GM12878 (cell line): Measurements from ENCODE around the gene PRR5L. TPM values are rescaled to one million over a fixed set of nuclear protein-coding genes. Genes with fewer than 3 reads are reported as not detected.

Experiments
- ATAC-seq: fragments of 200-7000 bp; cut with Tn5 transposase; 3 replicates; pipeline ENCODE4 v1.9.1; 2020; ENCODE audit warnings: mild to moderate bottlenecking, moderate library complexity
- BruUV-seq: library from RNA; stranded (reverse); fragments of 400-500 nt; replicated peaks from 2 replicates; lab custom pipeline; 2021; lab: Mats Ljungman, UMichigan
- CTCF ChIA-PET: fragments of 300-600 bp; sonication (Branson Sonifier 250); formaldehyde crosslinking; extraction: SDS; loops from one replicate; lab custom pipeline; 2021; ENCODE audit warnings: inconsistent platforms; lab: Yijun Ruan, JAX
- POLR2A ChIA-PET: fragments of 350-600 bp; formaldehyde crosslinking; extraction: SDS; loops from one replicate; lab custom pipeline; 2021; ENCODE audit warnings: inconsistent platforms; lab: Charles Lee
- RAD21 ChIA-PET: fragments of 300-600 bp; sonication (Branson Sonifier 250); formaldehyde crosslinking; loops from one replicate; lab custom pipeline; 2023; ENCODE audit warnings: antibody characterized with exemption; ENCODE audit not compliant: unreplicated experiment; lab: Charles Lee
- SMC1A ChIA-PET: fragments of 300-600 bp; sonication (Branson Sonifier 250); formaldehyde crosslinking; loops from one replicate; lab custom pipeline; 2023; ENCODE audit not compliant: unreplicated experiment, uncharacterized antibody; lab: Charles Lee
- DNase-seq: peaks from one replicate; pipeline ENCODE4 v3.0.0-alpha.2; 2011; ENCODE audit warnings: low read depth, low spot score
- FAIRE-seq: peaks from 3 replicates; lab custom pipeline; 2011; peaks lifted over from hg19 to GRCh38; lab: Jason Lieb, UNC
- H2AFZ ChIP-seq: 2 replicates; pipeline ENCODE4 v1.6.0; 2011; ENCODE audit warnings: low read depth, low read length, control low read depth; ENCODE audit not compliant: control insufficient read depth
- H3K27ac ChIP-seq: 2 replicates; pipeline ENCODE4 v1.5.1; 2011; ENCODE audit warnings: control low read depth; ENCODE audit not compliant: control insufficient read depth, insufficient read depth
- H3K27me3 ChIP-seq, 2 experiments: replicated peaks in 1 of 2; 2 replicates each; pipeline versions ENCODE4 v1.6.0 to v1.6.1; 2011; ENCODE audit warnings: low read length in 1 of 2; ENCODE audit not compliant: control insufficient read depth in 2 of 2, insufficient read depth in 2 of 2
- H3K36me3 ChIP-seq, 2 experiments: 2 replicates each; pipeline ENCODE4 v1.5.1; 2011; ENCODE audit warnings: low read length in 1 of 2; ENCODE audit not compliant: control insufficient read depth in 2 of 2, insufficient read depth in 2 of 2
- H3K4me1 ChIP-seq: 2 replicates; pipeline ENCODE4 v1.6.1; 2011; ENCODE audit warnings: mild to moderate bottlenecking, low read length, moderate library complexity, mixed read lengths; ENCODE audit not compliant: control insufficient read depth, insufficient read depth
- H3K4me2 ChIP-seq: 2 replicates; pipeline ENCODE4 v1.6.0; 2011; ENCODE audit warnings: control low read depth; ENCODE audit not compliant: control insufficient read depth, insufficient read depth
- H3K4me3 ChIP-seq: fragments of 200-600 bp; sonication (generic); 2 replicates; pipeline ENCODE4 v1.5.1; 2016
- H3K79me2 ChIP-seq: 2 replicates; pipeline ENCODE4 v1.6.0; 2011; ENCODE audit warnings: low read length; ENCODE audit not compliant: control insufficient read depth, insufficient read depth
- H3K9ac ChIP-seq: 2 replicates; pipeline ENCODE4 v1.8.0; 2011; ENCODE audit warnings: low read length, control low read depth, mixed read lengths; ENCODE audit not compliant: control insufficient read depth, insufficient read depth
- H3K9me3 ChIP-seq: replicated peaks from 3 replicates; pipeline ENCODE4 v1.5.1; 2011; ENCODE audit warnings: mild to moderate bottlenecking, low read length; ENCODE audit not compliant: control insufficient read depth, insufficient read depth
- H4K20me1 ChIP-seq: 2 replicates; pipeline ENCODE4 v1.6.0; 2011; ENCODE audit not compliant: control insufficient read depth, insufficient read depth
- BMI1 ChIP-seq: fragments of 450-650 bp; IDR thresholded peaks from 2 replicates; pipeline ENCODE4 v1.6.1; 2016; ENCODE audit warnings: mild to moderate bottlenecking, moderate library complexity, borderline replicate concordance
- JUND ChIP-seq: IDR thresholded peaks from 2 replicates; pipeline ENCODE4 v1.6.1; 2012; ENCODE audit warnings: low read depth, mild to moderate bottlenecking, low read length, improper control_type of control experiment, moderate library complexity
- MYB ChIP-seq: fragments of 150-350 bp; IDR thresholded peaks from 2 replicates; pipeline ENCODE4 v1.6.1; 2014; ENCODE audit warnings: mild to moderate bottlenecking, low read depth, low read length, borderline replicate concordance
- NFYA ChIP-seq: IDR thresholded peaks from 2 replicates; pipeline ENCODE4 v1.6.1; 2011; ENCODE audit warnings: low read depth, mild to moderate bottlenecking, low read length, improper control_type of control experiment, borderline replicate concordance
- PAX8 ChIP-seq: fragments of 450-650 bp; IDR thresholded peaks from 2 replicates; pipeline ENCODE4 v1.6.1; 2017; ENCODE audit warnings: mild to moderate bottlenecking, moderate library complexity
- RB1 ChIP-seq: fragments of 450-650 bp; formaldehyde crosslinking; IDR thresholded peaks from 2 replicates; pipeline ENCODE4 v1.6.1; 2017; ENCODE audit warnings: mild to moderate bottlenecking, borderline replicate concordance
- RBBP5 ChIP-seq: fragments of 200-600 bp; sonication (generic); conservative IDR thresholded peaks from 2 replicates; pipeline ENCODE4 v1.6.1; 2016
- RCOR1 ChIP-seq: conservative IDR thresholded peaks from 2 replicates; pipeline ENCODE4 v1.6.1; 2012; ENCODE audit warnings: low read depth, low read length, improper control_type of control experiment
- STAT3 ChIP-seq: IDR thresholded peaks from 2 replicates; pipeline ENCODE4 v1.6.1; 2011; ENCODE audit warnings: low read depth, low read length, improper control_type of control experiment
- SUPT20H ChIP-seq: IDR thresholded peaks from 2 replicates; pipeline ENCODE4 v1.6.1; 2011; ENCODE audit warnings: low read depth, mild to moderate bottlenecking, low read length, moderate library complexity, borderline replicate concordance; ENCODE audit not compliant: control insufficient read depth
- YY1 ChIP-seq: IDR thresholded peaks from 2 replicates; pipeline ENCODE4 v1.6.1; 2011; ENCODE audit warnings: low read depth, mild to moderate bottlenecking, low read length
- ZSCAN29 ChIP-seq: fragments of 450-650 bp; IDR thresholded peaks from 2 replicates; pipeline ENCODE4 v1.6.1; 2017; ENCODE audit warnings: mild to moderate bottlenecking, moderate library complexity
- WGBS: methylation state at CpG from one replicate; pipeline ENCODE4 v1.1.6; 2016; ENCODE audit warnings: low lambda C conversion rate; ENCODE audit not compliant: insufficient replicate concordance, insufficient coverage; ENCODE audit errors: missing lambda C conversion rate; 5-methylcytosine and 5-hydroxymethylcytosine counted together
- in situ Hi-C: fragments of 300-500 bp; cut with MboI; formaldehyde crosslinking; loops from 9 replicates; pipeline ENCODE4 v1.14.3; 2018; ENCODE audit warnings: mixed read lengths
- intact Hi-C: fragments of 100-400 bp; cut with micrococcal nuclease; formaldehyde crosslinking; loops from one replicate; pipeline ENCODE4 v1.14.2; 2022; ENCODE audit not compliant: unreplicated experiment
- polyA plus RNA-seq, 11 experiments: library from polyadenylated mRNA; depleted of rRNA in 4 of 11; unstranded in 6 of 11; stranded (reverse) in 5 of 11; fragments of >200 nt; fragmentation: Nextera tagmentation in 4 of 11; fragmentation: Illumina TruSeq in 1 of 11; extraction: Ambion mirVana in 4 of 11; extraction: Trizol in 1 of 11; gene quantifications; 1 replicate in 1 of 11; 2 replicates in 10 of 11; pipeline versions ENCODE4 v1.2.1 to v1.2.3, GENCODE V29; 2011 to 2016; ENCODE audit warnings: inconsistent platforms in 2 of 11, missing spikeins in 2 of 11, low read depth in 1 of 11
- total RNA-seq, 4 experiments: library from RNA; depleted of rRNA in 3 of 4; stranded (reverse); fragments of >200 nt in 3 of 4; fragmentation: Illumina TruSeq in 1 of 4; extraction: Trizol in 1 of 4; gene quantifications; 2 replicates each; pipeline versions ENCODE4 v1.2.1 to v1.2.3, GENCODE V29; 2013 to 2021
- TF ChIP-seq, protein P1 (sequence below): fragments of 450-650 bp; formaldehyde crosslinking; IDR thresholded peaks from 2 replicates; pipeline ENCODE4 v1.4.0; 2022; ENCODE audit warnings: mild to moderate bottlenecking, moderate library complexity
- TF ChIP-seq, protein P2 (sequence below): fragments of 450-650 bp; IDR thresholded peaks from 2 replicates; pipeline ENCODE4 v1.6.1; 2017; ENCODE audit warnings: mild to moderate bottlenecking, moderate library complexity
- TF ChIP-seq, protein P3 (sequence below): fragments of 150-350 bp; IDR thresholded peaks from 2 replicates; pipeline ENCODE4 v1.6.1; 2016; ENCODE audit warnings: low read depth, low read length

PRR5L gene
- total and polyA plus RNA-seq, 10 of the 15 experiments (the other 5 are each of a cell fraction or from before 2014, with no cell fraction given) = 0.11 to 4.2 (median 0.67) TPM; not detected in 1

DNA sequence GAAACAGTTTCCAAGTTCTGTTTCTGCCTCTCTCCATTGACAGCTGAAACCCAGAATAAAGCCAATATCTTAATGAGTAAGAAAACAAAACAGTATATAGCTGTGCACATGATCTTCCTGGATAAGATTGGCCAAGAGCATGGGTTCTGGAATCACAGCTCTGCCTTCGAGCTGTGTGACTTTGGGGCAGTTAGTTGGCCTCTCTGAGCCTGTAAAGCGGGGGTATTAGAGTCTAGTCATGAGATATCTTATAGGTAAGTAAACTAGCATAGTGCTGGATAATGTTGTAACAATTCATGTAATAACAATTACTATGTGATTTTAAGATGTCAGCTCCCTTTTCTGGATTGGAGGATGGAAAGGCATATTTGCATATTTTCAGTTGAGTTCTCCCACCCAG, 140.5 kb downstream of the PRR5L start:
- SMC1A ChIA-PET = no interaction called here
- Histone ChIP-seq H3K4me3 (no peak overlapping the region), H3K27me3 (no peaks in the 10 kb centered on the region; a peak in 1 of 4 replicates), H3K4me2 (no peak overlapping the region), H3K36me3 (no peaks in the 10 kb centered on the region), H3K27ac (no peak overlapping the region), H2AFZ (no peak overlapping the region), H3K9me3 (no peaks in the 10 kb centered on the region; the same call in 1 of the 3 replicates), H3K79me2 (no peaks in the 10 kb centered on the region), H4K20me1 (no peaks in the 10 kb centered on the region), H3K9ac (no peak overlapping the region), H3K4me1 (peaks cover 3% of the 10 kb centered on the region)
- intact Hi-C loops (no loop called here), in situ Hi-C loops (no loop called here)
- WGBS = 46% methylated on average over 2 of the region's 2 CpGs
- FAIRE-seq (no peak), ATAC-seq (no peak), DNase-seq (no peak)
- POLR2A ChIA-PET = no interaction called here
- no TSS peak for BruUV-seq
- RAD21 ChIA-PET = no interaction called here
- CTCF ChIA-PET = no interaction called here
- TF ChIP-seq RBBP5 (no peak), ZSCAN29 (no peak), STAT3 (no peak), JUND (no peak), RB1 (no peak), YY1 (no peak), RCOR1 (no peak), SUPT20H (no peak), MYB (no peak), PAX8 (no peak), BMI1 (no peak), NFYA (no peak)
- TF ChIP-seq, protein P1, sequence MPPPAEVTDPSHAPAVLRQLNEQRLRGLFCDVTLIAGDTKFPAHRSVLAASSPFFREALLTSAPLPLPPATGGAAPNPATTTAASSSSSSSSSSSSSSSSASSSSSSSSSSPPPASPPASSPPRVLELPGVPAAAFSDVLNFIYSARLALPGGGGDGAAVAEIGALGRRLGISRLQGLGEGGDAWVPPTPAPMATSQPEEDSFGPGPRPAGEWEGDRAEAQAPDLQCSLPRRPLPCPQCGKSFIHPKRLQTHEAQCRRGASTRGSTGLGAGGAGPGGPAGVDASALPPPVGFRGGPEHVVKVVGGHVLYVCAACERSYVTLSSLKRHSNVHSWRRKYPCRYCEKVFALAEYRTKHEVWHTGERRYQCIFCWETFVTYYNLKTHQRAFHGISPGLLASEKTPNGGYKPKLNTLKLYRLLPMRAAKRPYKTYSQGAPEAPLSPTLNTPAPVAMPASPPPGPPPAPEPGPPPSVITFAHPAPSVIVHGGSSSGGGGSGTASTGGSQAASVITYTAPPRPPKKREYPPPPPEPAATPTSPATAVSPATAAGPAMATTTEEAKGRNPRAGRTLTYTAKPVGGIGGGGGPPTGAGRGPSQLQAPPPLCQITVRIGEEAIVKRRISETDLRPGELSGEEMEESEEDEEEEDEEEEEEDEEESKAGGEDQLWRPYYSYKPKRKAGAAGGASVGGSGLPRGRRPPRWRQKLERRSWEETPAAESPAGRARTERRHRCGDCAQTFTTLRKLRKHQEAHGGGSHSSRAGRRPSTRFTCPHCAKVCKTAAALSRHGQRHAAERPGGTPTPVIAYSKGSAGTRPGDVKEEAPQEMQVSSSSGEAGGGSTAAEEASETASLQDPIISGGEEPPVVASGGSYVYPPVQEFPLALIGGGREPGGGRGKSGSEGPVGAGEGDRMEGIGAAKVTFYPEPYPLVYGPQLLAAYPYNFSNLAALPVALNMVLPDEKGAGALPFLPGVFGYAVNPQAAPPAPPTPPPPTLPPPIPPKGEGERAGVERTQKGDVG (CRISPR knock-in tag) = no peak
- TF ChIP-seq, protein P2, sequence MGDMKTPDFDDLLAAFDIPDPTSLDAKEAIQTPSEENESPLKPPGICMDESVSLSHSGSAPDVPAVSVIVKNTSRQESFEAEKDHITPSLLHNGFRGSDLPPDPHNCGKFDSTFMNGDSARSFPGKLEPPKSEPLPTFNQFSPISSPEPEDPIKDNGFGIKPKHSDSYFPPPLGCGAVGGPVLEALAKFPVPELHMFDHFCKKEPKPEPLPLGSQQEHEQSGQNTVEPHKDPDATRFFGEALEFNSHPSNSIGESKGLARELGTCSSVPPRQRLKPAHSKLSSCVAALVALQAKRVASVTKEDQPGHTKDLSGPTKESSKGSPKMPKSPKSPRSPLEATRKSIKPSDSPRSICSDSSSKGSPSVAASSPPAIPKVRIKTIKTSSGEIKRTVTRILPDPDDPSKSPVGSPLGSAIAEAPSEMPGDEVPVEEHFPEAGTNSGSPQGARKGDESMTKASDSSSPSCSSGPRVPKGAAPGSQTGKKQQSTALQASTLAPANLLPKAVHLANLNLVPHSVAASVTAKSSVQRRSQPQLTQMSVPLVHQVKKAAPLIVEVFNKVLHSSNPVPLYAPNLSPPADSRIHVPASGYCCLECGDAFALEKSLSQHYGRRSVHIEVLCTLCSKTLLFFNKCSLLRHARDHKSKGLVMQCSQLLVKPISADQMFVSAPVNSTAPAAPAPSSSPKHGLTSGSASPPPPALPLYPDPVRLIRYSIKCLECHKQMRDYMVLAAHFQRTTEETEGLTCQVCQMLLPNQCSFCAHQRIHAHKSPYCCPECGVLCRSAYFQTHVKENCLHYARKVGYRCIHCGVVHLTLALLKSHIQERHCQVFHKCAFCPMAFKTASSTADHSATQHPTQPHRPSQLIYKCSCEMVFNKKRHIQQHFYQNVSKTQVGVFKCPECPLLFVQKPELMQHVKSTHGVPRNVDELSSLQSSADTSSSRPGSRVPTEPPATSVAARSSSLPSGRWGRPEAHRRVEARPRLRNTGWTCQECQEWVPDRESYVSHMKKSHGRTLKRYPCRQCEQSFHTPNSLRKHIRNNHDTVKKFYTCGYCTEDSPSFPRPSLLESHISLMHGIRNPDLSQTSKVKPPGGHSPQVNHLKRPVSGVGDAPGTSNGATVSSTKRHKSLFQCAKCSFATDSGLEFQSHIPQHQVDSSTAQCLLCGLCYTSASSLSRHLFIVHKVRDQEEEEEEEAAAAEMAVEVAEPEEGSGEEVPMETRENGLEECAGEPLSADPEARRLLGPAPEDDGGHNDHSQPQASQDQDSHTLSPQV = no peak
- TF ChIP-seq, protein P3, sequence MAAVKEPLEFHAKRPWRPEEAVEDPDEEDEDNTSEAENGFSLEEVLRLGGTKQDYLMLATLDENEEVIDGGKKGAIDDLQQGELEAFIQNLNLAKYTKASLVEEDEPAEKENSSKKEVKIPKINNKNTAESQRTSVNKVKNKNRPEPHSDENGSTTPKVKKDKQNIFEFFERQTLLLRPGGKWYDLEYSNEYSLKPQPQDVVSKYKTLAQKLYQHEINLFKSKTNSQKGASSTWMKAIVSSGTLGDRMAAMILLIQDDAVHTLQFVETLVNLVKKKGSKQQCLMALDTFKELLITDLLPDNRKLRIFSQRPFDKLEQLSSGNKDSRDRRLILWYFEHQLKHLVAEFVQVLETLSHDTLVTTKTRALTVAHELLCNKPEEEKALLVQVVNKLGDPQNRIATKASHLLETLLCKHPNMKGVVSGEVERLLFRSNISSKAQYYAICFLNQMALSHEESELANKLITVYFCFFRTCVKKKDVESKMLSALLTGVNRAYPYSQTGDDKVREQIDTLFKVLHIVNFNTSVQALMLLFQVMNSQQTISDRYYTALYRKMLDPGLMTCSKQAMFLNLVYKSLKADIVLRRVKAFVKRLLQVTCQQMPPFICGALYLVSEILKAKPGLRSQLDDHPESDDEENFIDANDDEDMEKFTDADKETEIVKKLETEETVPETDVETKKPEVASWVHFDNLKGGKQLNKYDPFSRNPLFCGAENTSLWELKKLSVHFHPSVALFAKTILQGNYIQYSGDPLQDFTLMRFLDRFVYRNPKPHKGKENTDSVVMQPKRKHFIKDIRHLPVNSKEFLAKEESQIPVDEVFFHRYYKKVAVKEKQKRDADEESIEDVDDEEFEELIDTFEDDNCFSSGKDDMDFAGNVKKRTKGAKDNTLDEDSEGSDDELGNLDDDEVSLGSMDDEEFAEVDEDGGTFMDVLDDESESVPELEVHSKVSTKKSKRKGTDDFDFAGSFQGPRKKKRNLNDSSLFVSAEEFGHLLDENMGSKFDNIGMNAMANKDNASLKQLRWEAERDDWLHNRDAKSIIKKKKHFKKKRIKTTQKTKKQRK = no peak
